Stimulated activated CD4-positive, alpha-beta T cell treated with anti-CD3 and anti-CD28 coated beads, Interleukin-15, amount 100 ng/mL, for 24 hours (primary cell): ENCODE measurements around the gene MOB2.

Experiments
- DNase-seq: peaks from one replicate; pipeline ENCODE4 v3.0.0-alpha.2; 2020

Gene MOB2

GRCh38 chr11:1484695-1485503, 1.7 kb downstream of the MOB2 start:
- no peak for DNase-seq

GRCh38 chr11:1484061-1484671, 2.4 kb downstream of the MOB2 start:
- no peak for DNase-seq

- no peak for DNase-seq
Observed at GRCh38 chr11:1483445-1483961, 3.1 kb downstream of the MOB2 start.

GRCh38 chr11:1482581-1483444, 3.8 kb downstream of the MOB2 start:
- DNase-seq: no peak

GRCh38 chr11:1481861-1482441, 4.6 kb downstream of the MOB2 start:
- no peak for DNase-seq

GRCh38 chr11:1481483-1481825, 5.1 kb downstream of the MOB2 start:
- no peak for DNase-seq

GRCh38 chr11:1480555-1481482, 5.8 kb downstream of the MOB2 start:
- DNase-seq: no peak

- DNase-seq: no peak
Observed at GRCh38 chr11:1480191-1480554, 6.4 kb downstream of the MOB2 start.

GRCh38 chr11:1479678-1480118, 6.9 kb downstream of the MOB2 start:
- no peak for DNase-seq

- no peak for DNase-seq
Observed at GRCh38 chr11:1479006-1479677, 7.4 kb downstream of the MOB2 start.

GRCh38 chr11:1478544-1478943, 8.0 kb downstream of the MOB2 start:
- DNase-seq: no peak

- DNase-seq: no peak
Observed at GRCh38 chr11:1478011-1478410, 8.6 kb downstream of the MOB2 start.

GRCh38 chr11:1476940-1477736, 9.4 kb downstream of the MOB2 start:
- DNase-seq: no peak

GRCh38 chr11:1475841-1476240, 10.7 kb downstream of the MOB2 start:
- no peak for DNase-seq

- DNase-seq: no peak
Observed at GRCh38 chr11:1473786-1474185, 12.8 kb downstream of the MOB2 start.

GRCh38 chr11:1473011-1473628, 13.5 kb downstream of the MOB2 start:
- no peak for DNase-seq

GRCh38 chr11:1472180-1473005, 14.2 kb downstream of the MOB2 start:
- no peak for DNase-seq

- no peak for DNase-seq
Observed at GRCh38 chr11:1471736-1472135, 14.8 kb downstream of the MOB2 start.
